HUDEP-2 (cell line): ENCODE data around the gene SAP30L.

Experiments used
- DNase-seq, 76 experiments: peaks; one replicate each; lab custom pipeline; 2025; ENCODE audit not compliant: unreplicated experiment in 76 of 76; lab: John Stamatoyannopoulos, UW

SAP30L gene

GRCh38 chr5:154505567-154505966, 59.8 kb downstream of the SAP30L start:
- no peak for DNase-seq

- DNase-seq: no peak
These were observed 60.4 kb downstream of the SAP30L start for GRCh38 chr5:154506049-154506715.

GRCh38 chr5:154506716-154507080, 60.9 kb downstream of the SAP30L start:
- DNase-seq: no peak

- no peak for DNase-seq
These were observed 62.3 kb downstream of the SAP30L start for GRCh38 chr5:154508114-154508513.

GRCh38 chr5:154509784-154510555, 64.2 kb downstream of the SAP30L start:
- DNase-seq: no peak
